ENCODE data around the gene WDR53.

DNA sequence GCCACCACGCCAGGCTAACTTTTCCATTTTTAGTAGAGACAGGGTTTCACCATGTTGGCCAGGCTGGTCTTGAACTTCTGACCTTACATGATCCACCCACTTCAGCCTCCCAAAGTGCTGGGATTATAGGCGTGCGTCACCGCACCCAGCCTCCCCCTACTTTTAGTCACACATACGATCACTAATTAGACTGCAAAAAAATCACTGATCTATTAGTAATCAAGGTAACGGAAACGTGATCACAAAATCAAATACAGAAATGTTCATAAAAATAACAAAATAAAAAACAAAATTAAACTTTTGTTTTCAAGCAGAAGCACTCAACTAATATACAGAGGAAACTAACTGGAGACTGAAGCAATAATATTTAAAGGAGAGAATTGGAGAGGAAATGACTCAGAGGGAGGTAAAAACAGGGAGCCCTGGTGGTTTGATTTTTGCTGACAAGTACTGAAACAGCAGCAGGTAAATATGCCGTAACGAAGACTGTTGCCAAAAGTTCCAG is 4.6 kb downstream of the WDR53 start:
- TF ChIP-seq EZH2 (IDR thresholded peaks at IDR 0.05) (no peak), POLR2AphosphoS5 (IDR thresholded peaks at IDR 0.05; ENCODE audit: borderline replicate concordance, low read depth, low read length) (no peak), FOXP2 (optimal IDR thresholded peaks at IDR 0.05; ENCODE audit: control extremely low read depth, extremely low read length, insufficient read depth) (no peak)

Measured in SK-N-MC (cell line).